SHP77 (cell line): Measurements from ENCODE around the gene ALPG.
"Not testable (repeated sequence)": the region's sequence is repeated elsewhere in the genome, so short reads cannot be mapped to it uniquely, and the experiment has no call there.

Experiments used
- DNase-seq, 2 experiments: peaks; one replicate each; lab custom pipeline; 2025; lab: John Stamatoyannopoulos, UW

ALPG gene

DNA sequence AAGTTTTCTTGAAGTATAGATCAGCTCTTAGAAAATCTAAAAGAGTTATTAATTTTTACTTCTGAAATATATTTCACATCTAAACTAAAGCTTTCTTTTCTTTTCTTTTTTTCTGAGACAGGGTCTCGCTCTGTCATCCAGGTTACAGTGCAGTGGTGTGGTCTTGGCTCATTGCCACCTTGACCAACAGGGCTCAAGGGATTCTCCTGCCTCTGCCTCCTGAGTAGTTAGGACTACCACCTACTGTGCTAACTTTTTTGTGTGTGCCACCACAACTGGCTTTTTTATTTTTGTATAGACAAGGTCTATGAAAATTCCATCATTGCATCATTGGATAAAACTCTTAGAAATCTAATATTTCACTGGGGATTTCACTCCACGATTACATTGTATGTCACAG is 10.0 kb upstream of the ALPG start:
- DNase-seq, result no peak

DNA sequence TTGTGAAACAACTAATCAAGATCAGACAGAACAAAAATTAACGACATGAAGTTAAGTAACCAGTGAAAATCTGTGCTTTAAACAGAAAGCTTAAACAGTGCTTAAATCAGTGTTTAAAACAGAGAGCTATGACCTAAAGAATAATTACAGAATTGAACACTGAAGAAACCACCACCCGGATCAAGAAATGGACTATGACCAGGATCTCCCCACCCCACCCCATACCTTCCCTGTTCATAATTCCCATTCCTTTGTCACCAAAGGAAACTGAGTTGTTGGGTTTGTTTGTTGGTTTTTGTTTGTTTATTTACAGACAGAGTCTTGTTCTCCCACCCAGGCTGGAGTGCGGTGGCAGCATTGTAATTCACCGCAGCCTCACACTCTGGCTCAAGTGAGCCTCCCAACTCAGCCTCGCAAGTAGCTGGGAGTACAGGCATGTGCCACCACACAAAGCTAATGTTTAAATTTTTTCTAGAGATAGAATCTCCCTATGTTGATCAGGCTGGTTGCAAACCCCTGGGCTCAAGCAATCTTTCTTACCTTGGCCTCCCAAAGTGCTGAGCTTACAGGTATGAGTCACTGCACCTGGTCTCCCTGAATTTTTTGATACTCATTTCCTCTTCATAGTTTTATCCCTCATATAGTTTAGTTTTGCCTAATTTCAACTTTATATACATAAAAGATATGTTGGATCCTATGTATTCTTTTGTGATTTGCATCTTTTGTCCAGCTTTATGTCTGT is 8.2 kb upstream of the ALPG start:
- no peak for DNase-seq

DNA sequence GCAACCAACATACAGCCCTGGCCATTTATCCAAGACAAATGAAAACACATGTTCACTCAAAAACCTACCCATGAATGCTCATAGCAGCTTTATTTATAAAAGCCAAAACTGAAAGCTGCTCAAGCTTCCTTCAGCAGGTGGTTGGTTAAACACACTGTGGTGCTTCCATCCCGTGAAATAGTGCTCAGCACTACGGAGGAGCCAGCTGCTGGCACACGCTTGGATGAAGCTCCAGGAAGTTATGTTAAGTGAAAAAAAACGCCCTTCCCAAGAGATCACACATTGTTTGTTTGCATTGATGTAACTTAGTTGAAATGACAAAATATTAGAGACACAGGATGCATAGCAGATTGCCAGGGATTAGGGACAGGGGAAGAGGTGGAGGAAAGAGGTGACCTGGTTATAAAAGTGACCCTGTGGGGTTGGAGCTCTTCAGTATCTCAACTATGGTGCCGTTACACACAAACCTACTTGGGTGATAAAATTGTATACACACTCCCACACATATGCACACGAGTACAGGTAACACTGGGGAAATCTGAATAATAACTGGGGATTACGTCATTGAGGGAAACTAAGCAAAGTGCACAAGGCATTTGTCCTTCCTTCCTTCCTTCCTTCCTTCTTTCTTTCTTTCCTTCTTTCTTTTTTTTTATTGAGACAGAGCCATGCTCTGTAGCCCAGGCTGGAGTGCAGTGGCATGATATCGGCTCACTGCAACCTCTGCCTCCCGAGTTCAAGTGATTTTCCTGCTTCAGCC is 6.2 kb upstream of the ALPG start:
- peak in 1 of 2 experiments; percentile 3 for DNase-seq

GRCh38 chr2:232402518-232402917 is 4.1 kb upstream of the ALPG start:
- DNase-seq, result no peak

DNA sequence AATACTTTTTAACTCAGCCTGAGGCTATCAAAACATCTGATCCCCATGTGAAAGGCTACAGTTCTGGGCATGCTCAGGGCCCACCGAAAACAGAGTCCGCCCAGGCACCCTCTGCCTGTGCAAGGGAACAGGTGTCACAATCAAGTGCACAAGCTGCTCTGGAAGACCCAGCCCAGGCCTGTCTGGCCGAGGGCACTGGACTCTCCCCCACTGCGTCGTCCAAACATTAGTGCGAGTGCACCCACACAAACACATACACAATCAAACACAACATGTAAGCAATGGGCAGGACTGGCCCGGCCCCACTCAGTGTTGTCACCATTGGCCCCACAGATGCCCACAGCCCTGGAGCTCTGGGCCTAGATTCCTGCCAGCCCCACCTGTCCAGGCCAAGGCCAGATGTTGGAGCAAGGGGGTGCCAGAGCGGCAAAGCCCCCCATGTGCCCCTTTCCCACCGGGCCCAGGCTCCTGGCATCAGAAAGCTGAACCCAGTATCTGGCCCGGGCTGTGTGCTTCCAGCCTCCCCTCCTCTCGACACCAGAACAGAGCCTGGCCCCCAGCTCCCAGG is 617 bp upstream of the ALPG start:
- no peak for DNase-seq

DNA sequence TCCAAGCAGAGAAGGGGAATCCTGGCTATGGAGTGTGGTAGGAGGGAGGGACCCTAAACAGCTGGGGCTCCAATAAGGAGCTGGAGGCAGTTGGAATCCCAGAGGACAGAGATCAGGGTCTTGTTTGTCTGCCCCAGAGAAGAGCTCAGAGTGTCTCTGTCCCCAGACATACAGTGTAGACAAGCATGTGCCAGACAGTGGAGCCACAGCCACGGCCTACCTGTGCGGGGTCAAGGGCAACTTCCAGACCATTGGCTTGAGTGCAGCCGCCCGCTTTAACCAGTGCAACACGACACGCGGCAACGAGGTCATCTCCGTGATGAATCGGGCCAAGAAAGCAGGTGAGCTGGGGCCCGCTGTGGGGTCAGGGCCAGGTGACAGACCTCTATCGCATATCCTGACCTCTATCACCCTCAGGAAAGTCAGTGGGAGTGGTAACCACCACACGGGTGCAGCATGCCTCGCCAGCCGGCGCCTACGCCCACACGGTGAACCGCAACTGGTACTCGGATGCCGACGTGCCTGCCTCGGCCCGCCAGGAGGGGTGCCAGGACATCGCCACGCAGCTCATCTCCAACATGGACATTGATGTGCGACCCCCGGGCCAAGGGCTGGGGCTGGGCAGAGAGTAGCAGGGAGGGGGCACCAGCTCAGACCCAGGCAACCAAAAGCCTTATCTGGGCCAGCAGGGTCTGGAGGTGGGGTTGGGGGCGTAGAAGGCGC is 945 bp downstream of the ALPG start:
- DNase-seq, result not testable (repeated sequence)

GRCh38 chr2:232408269-232408668 is 1.6 kb downstream of the ALPG start:
- not testable (repeated sequence) for DNase-seq

DNA sequence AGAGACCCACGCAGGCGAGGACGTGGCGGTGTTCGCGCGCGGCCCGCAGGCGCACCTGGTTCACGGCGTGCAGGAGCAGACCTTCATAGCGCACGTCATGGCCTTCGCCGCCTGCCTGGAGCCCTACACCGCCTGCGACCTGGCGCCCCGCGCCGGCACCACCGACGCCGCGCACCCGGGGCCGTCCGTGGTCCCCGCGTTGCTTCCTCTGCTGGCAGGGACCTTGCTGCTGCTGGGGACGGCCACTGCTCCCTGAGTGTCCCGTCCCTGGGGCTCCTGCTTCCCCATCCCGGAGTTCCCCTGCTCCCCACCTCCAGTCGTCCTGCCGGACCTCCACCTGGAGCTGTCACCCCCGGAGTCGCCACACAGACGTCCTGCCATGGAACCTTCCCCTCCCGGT is 3.0 kb downstream of the ALPG start:
- DNase-seq, result not testable (repeated sequence)

- DNase-seq, result no peak
Measured at GRCh38 chr2:232410238-232410900, 3.7 kb downstream of the ALPG start.

GRCh38 chr2:232411901-232412629 is 5.4 kb downstream of the ALPG start:
- DNase-seq, result no peak

- DNase-seq, result no peak
Measured at GRCh38 chr2:232412986-232413385, 6.3 kb downstream of the ALPG start.

DNA sequence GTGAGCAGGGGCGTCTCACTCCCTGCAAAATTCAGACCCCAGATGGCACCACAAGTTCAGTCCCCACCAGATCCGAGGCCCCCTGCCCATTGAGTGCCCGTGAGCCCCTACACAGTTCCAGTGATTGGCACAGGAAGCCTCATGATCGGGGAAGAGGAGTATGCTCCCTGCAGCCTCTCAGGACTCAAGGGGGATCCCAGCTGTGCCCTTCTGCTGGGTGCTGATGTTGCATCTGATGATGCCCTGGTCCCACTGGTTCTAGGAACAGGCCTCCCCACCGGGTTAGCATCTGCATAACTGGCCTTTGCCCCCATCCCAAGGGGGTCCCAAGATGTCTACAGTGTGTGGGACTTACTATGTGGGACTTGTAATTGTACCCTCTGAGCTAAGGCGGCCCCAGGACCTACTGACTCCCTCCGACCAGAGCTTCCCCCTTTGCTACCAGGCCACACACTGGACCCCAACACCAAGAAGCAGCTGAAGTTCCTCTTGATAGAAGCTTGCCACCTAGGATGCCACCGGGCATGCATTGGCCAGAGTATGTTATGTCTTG is 8.6 kb downstream of the ALPG start:
- DNase-seq, result no peak

GRCh38 chr2:232415736-232416520 is 9.3 kb downstream of the ALPG start:
- DNase-seq, result no peak

- DNase-seq, result no peak
Measured at GRCh38 chr2:232416521-232417470, 10.2 kb downstream of the ALPG start.

DNA sequence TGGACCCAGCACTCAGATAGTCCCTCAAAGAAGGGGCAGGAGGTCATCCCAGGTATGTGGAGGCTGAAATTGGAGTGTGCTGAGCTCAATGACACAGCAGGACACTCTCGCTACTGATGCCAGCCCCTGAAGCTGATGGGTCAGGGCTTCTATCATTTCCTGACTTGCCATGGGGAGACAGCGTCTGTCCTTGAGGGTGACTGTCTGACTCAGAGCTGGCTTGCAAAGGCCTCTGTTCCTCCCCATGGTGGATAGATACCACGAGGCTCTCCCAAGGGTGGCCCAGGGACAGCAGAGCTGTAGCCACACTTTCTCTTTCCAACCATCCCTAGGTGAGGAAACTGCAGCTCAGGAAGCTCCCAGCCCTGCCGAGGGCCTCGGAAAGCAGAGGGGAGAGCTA is 10.8 kb downstream of the ALPG start:
- no peak for DNase-seq

DNA sequence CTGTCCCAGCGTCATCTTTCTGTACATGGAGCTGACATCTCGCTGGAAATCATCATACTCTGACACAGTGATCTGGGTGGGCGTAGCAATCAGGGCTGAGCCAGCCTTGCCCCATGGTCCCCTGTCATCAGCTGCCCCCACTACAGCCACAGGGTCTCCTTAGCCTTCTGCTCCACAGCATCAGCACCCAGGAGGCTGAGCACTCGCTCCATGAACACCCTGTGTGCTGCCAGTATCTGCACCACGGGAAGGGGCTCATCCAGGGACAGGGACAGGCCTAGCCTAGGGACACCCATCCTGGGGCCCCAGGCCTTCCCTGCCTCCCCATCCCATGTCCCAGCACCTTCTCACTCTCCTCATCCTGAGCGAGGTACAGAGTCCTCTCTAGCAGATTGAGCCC is 11.4 kb downstream of the ALPG start:
- no peak for DNase-seq

GRCh38 chr2:232418466-232419244 is 12.0 kb downstream of the ALPG start:
- DNase-seq, result no peak
